DND-41 (cell line): ENCODE results near the gene NINL.

Source experiments
- ATAC-seq: fragments of 200-7000 bp; cut with Tn5 transposase; 3 replicates; pipeline ENCODE4 v1.9.1; 2021; ENCODE audit warnings: low read depth; ENCODE audit not compliant: insufficient read depth
- DNase-seq: peaks from one replicate; pipeline ENCODE4 v3.0.0-alpha.2; 2020
- H2AFZ ChIP-seq: 2 replicates; pipeline ENCODE4 v1.6.0; 2012; ENCODE audit warnings: low read depth, low read length
- H3K27ac ChIP-seq: 2 replicates; pipeline ENCODE4 v1.5.1; 2012; ENCODE audit warnings: low read length, inconsistent platforms
- H3K27me3 ChIP-seq: fragments of 200-600 bp; sonication (generic); 2 replicates; pipeline ENCODE4 v1.6.0; 2012; ENCODE audit warnings: low read length, mild to moderate bottlenecking, inconsistent platforms; ENCODE audit not compliant: insufficient read depth, poor library complexity
- H3K36me3 ChIP-seq: 2 replicates; pipeline ENCODE4 v1.5.1; 2012; ENCODE audit warnings: low read length, inconsistent platforms; ENCODE audit not compliant: insufficient read depth
- H3K4me1 ChIP-seq: 2 replicates; pipeline ENCODE4 v1.5.1; 2012; ENCODE audit warnings: mild to moderate bottlenecking, low read length; ENCODE audit not compliant: insufficient read depth
- H3K4me2 ChIP-seq: 2 replicates; pipeline ENCODE4 v1.6.0; 2012; ENCODE audit warnings: mild to moderate bottlenecking, moderate library complexity, low read length, inconsistent platforms; ENCODE audit not compliant: insufficient read depth
- H3K4me3 ChIP-seq, 2 experiments: fragments of 200-600 bp in 1 of 2; shearing (Covaris generic) in 1 of 2; 2 replicates each; pipeline ENCODE4 v1.5.1; 2012 to 2016; ENCODE audit warnings: inconsistent platforms in 2 of 2, low read length in 2 of 2, mild to moderate bottlenecking in 2 of 2, low read depth in 1 of 2, moderate library complexity in 1 of 2
- H3K79me2 ChIP-seq: 2 replicates; pipeline ENCODE4 v1.6.0; 2012; ENCODE audit warnings: low read length, inconsistent platforms; ENCODE audit not compliant: insufficient read depth
- H3K9ac ChIP-seq: 2 replicates; pipeline ENCODE4 v1.6.0; 2012; ENCODE audit warnings: low read depth, mild to moderate bottlenecking, inconsistent platforms, low read length, moderate library complexity
- H3K9me3 ChIP-seq: 2 replicates; pipeline ENCODE4 v1.5.1; 2012; ENCODE audit warnings: low read length, moderate library complexity, mild to moderate bottlenecking, inconsistent platforms; ENCODE audit not compliant: insufficient read depth, severe bottlenecking
- H4K20me1 ChIP-seq: 2 replicates; pipeline ENCODE4 v1.6.0; 2012; ENCODE audit warnings: low read length; ENCODE audit not compliant: insufficient read depth
- EZH2 ChIP-seq: IDR thresholded peaks from 3 replicates; pipeline ENCODE4 v1.6.1; 2012; ENCODE audit warnings: borderline replicate concordance, low read depth, mild to moderate bottlenecking, moderate library complexity, low read length, inconsistent platforms; ENCODE audit not compliant: severe bottlenecking
- TF ChIP-seq, protein P1 (sequence below): IDR thresholded peaks from 2 replicates; pipeline ENCODE4 v1.5.1; 2012; ENCODE audit warnings: borderline replicate concordance, low read length, moderate library complexity, mild to moderate bottlenecking; ENCODE audit not compliant: poor library complexity, severe bottlenecking; ENCODE audit errors: extremely low read depth

NINL gene

DNA sequence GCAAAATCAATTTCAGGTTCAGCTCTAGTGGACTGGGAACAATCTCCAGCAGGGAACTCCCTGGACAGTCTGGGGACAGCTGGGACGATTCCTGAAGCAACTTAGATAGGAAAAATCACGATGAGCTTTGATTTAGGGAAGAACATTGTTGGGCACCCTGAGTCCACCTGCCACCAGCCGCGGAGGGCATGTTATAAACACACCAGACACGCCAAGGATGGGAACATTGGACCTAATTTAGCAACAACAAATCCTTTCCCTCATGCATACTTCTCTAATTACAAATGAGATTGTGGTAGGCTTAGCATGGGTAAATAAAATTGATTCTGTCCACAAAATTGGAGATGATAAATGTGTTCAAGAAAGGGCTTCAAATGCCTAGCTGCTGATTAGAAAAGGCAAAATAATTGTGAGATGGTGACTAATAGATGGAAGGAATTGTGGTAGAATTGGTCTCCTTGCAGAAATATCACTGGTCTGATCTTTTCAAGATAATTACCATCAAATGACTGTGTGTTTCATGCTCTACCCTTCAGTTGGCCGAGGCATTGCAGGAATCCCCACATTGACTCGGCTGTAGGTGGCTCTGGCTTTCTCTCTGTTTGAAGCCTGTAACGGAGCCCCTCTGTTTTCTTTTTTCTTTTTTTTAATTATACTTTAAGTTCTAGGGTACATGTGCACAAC, 44.6 kb upstream of the NINL start:
- no peaks in the 10 kb centered on the region for H3K27me3 ChIP-seq
- H2AFZ ChIP-seq = no peak overlapping the region
- H3K36me3 ChIP-seq = peaks cover 7% of the 10 kb centered on the region
- H4K20me1 ChIP-seq = no peaks in the 10 kb centered on the region
- no peak overlapping the region for H3K4me3 ChIP-seq
- TF ChIP-seq, protein P1, sequence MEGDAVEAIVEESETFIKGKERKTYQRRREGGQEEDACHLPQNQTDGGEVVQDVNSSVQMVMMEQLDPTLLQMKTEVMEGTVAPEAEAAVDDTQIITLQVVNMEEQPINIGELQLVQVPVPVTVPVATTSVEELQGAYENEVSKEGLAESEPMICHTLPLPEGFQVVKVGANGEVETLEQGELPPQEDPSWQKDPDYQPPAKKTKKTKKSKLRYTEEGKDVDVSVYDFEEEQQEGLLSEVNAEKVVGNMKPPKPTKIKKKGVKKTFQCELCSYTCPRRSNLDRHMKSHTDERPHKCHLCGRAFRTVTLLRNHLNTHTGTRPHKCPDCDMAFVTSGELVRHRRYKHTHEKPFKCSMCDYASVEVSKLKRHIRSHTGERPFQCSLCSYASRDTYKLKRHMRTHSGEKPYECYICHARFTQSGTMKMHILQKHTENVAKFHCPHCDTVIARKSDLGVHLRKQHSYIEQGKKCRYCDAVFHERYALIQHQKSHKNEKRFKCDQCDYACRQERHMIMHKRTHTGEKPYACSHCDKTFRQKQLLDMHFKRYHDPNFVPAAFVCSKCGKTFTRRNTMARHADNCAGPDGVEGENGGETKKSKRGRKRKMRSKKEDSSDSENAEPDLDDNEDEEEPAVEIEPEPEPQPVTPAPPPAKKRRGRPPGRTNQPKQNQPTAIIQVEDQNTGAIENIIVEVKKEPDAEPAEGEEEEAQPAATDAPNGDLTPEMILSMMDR = no peak
- TF ChIP-seq EZH2 = no peak
- H3K79me2 ChIP-seq = peaks cover 4% of the 10 kb centered on the region
- DNase-seq (no peak), ATAC-seq (no peak)
- H3K4me1 ChIP-seq = peaks cover 8% of the 10 kb centered on the region
- H3K9ac ChIP-seq = no peak overlapping the region
- H3K9me3 ChIP-seq = no peaks in the 10 kb centered on the region
- H3K4me2 ChIP-seq = no peak overlapping the region
- no peak overlapping the region for H3K27ac ChIP-seq

DNA sequence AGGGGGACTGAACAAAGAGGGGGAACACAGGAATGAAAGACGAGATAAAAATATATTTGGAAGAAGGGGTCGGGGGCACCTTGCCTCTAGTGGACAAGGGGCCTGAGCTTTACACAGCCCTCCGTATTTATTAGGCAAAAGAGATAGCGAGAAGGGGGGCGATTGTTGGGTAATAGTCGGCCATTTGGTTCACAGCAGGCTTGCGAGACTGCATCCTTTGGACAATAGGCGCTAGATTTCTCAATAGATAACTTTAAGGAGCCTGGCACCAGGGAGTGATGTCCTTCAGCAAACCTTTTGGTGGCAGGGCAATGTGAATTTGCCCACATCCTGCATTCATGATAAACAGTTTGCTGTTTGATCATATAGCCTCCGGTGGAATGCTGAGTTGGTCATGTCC, 41.4 kb upstream of the NINL start:
- Histone ChIP-seq H3K9me3 (no peaks in the 10 kb centered on the region), H3K27me3 (no peaks in the 10 kb centered on the region), H3K4me3 (no peak overlapping the region), H3K4me2 (no peak overlapping the region), H3K4me1 (peaks cover 29% of the 10 kb centered on the region), H3K79me2 (peaks cover 35% of the 10 kb centered on the region), H3K27ac (no peak overlapping the region), H2AFZ (no peak overlapping the region), H3K36me3 (peaks cover 8% of the 10 kb centered on the region), H4K20me1 (peaks cover 7% of the 10 kb centered on the region; the same call in 1 of the 2 replicates), H3K9ac (no peak overlapping the region)
- TF ChIP-seq EZH2 = no peak
- TF ChIP-seq, protein P1 = no peak
- no peak for DNase-seq
- ATAC-seq = no peak

DNA sequence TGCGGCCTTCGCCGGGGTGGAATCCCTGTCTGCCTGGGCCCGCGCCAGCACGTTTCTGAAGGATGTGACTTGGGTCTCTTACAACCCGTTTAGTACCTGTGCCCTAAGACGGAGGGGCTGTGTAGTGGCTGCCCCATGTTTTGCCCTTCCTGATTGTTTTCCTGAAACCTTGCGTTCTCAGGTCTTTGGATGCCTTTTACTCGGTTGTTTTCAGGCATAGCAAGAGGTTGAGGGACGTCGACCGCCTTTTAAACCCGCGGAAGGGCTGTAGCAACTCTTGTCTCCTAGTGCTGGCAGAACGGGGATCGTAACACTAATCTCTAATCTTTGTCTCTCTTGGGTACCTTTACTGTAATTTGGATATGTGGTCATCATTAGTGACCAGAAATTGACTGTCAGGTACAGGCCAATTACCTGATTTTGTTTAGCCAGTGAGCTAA, 39.2 kb upstream of the NINL start:
- peak overlapping the region; percentile 81 for H3K4me2 ChIP-seq
- no peak for DNase-seq
- peak overlapping the region; percentile 73 to 89 for H3K4me3 ChIP-seq
- peak overlapping the region; percentile 82 for H3K27ac ChIP-seq
- no peaks in the 10 kb centered on the region for H3K27me3 ChIP-seq
- peaks cover 50% of the 10 kb centered on the region for H3K4me1 ChIP-seq
- no peaks in the 10 kb centered on the region for H3K9me3 ChIP-seq
- ATAC-seq = no peak
- H4K20me1 ChIP-seq = peaks cover 19% of the 10 kb centered on the region
- H2AFZ ChIP-seq = peak overlapping the region; percentile 82
- peaks cover 57% of the 10 kb centered on the region for H3K79me2 ChIP-seq
- H3K9ac ChIP-seq = peak overlapping the region; percentile 86
- H3K36me3 ChIP-seq = peaks cover 17% of the 10 kb centered on the region
- TF ChIP-seq EZH2 = no peak
- TF ChIP-seq, protein P1 = no peak
